PC-3 (cell line): Measurements from ENCODE around the gene SLMAP. TPM values are rescaled to one million over a fixed set of nuclear protein-coding genes. Genes with fewer than 3 reads are reported as not detected.

ENCODE experiments used
- ATAC-seq: fragments of 200-7000 bp; cut with Tn5 transposase; 2 replicates; pipeline ENCODE4 v1.9.1; 2020; ENCODE audit warnings: mild to moderate bottlenecking, moderate library complexity
- BruUV-seq: library from RNA; stranded (reverse); fragments of 400-500 nt; replicated peaks from 2 replicates; lab custom pipeline; 2021; lab: Mats Ljungman, UMichigan
- CTCF ChIA-PET: fragments of 300-600 bp; sonication (Branson Sonifier 250); formaldehyde crosslinking; loops from one replicate; lab custom pipeline; 2022; ENCODE audit warnings: antibody characterized with exemption; lab: Charles Lee
- POLR2A ChIA-PET: fragments of 300-600 bp; sonication (Branson Sonifier 250); formaldehyde crosslinking; loops from one replicate; lab custom pipeline; 2022; ENCODE audit warnings: antibody characterized with exemption; ENCODE audit not compliant: unreplicated experiment; lab: Charles Lee
- DNase-seq: peaks from one replicate; pipeline ENCODE4 v3.0.0-alpha.2; 2015
- H2AFZ ChIP-seq: fragments of 300-600 bp; sonication (generic); 2 replicates; pipeline ENCODE4 v1.6.0; 2016; ENCODE audit warnings: antibody characterized with exemption, low read length
- H3F3A ChIP-seq: fragments of 300-600 bp; sonication (generic); one replicate; pipeline ENCODE4 v1.6.0; 2017; ENCODE audit warnings: antibody characterized with exemption, low read length, control low read depth, mild to moderate bottlenecking; ENCODE audit not compliant: unreplicated experiment
- H3K27ac ChIP-seq: fragments of 300-600 bp; sonication (generic); 2 replicates; pipeline ENCODE4 v1.5.1; 2016; ENCODE audit warnings: mild to moderate bottlenecking, low read length
- H3K27me3 ChIP-seq: fragments of 300-600 bp; sonication (generic); 2 replicates; pipeline ENCODE4 v1.6.1; 2016; ENCODE audit warnings: low read length, mixed read lengths
- H3K36me3 ChIP-seq: fragments of 300-600 bp; sonication (generic); 2 replicates; pipeline ENCODE4 v1.6.1; 2016; ENCODE audit warnings: low read depth, mixed run types, low read length, mixed read lengths
- H3K4me1 ChIP-seq: fragments of 300-600 bp; sonication (generic); 2 replicates; pipeline ENCODE4 v1.5.1; 2016; ENCODE audit warnings: low read length; ENCODE audit not compliant: insufficient read depth
- H3K4me2 ChIP-seq: fragments of 300-600 bp; sonication (generic); 2 replicates; pipeline ENCODE4 v1.6.0; 2016; ENCODE audit warnings: low read length
- H3K4me3 ChIP-seq: fragments of 300-600 bp; sonication (generic); 2 replicates; pipeline ENCODE4 v1.5.1; 2016; ENCODE audit warnings: mild to moderate bottlenecking, low read length, mixed read lengths
- H3K79me2 ChIP-seq: fragments of 300-600 bp; sonication (generic); 2 replicates; pipeline ENCODE4 v1.6.1; 2017; ENCODE audit warnings: low read length, mixed read lengths
- H3K9ac ChIP-seq: fragments of 300-600 bp; sonication (generic); 2 replicates; pipeline ENCODE4 v1.6.0; 2016; ENCODE audit warnings: mild to moderate bottlenecking, low read length
- H3K9me2 ChIP-seq: fragments of 300-600 bp; sonication (generic); replicated peaks from 2 replicates; pipeline ENCODE4 v1.6.1; 2016; ENCODE audit warnings: mixed run types, low read length, mixed read lengths
- H3K9me3 ChIP-seq: fragments of 300-600 bp; sonication (generic); 2 replicates; pipeline ENCODE4 v1.6.1; 2016; ENCODE audit warnings: low read length, mixed read lengths
- H4K20me1 ChIP-seq: fragments of 300-600 bp; sonication (generic); 2 replicates; pipeline ENCODE4 v1.6.1; 2016; ENCODE audit warnings: low read length, mixed read lengths
- EZH2 ChIP-seq: fragments of 300-600 bp; sonication (generic); IDR thresholded peaks from one replicate; pipeline ENCODE4 v1.6.1; 2017; ENCODE audit warnings: antibody characterized with exemption, mild to moderate bottlenecking, low read length; ENCODE audit not compliant: unreplicated experiment
- EZH2phosphoT487 ChIP-seq: fragments of 300-600 bp; sonication (generic); IDR thresholded peaks from 2 replicates; pipeline ENCODE4 v1.6.1; 2018; ENCODE audit warnings: mild to moderate bottlenecking, antibody characterized with exemption, low read length, borderline replicate concordance
- intact Hi-C: fragments of 100-400 bp; cut with micrococcal nuclease; formaldehyde crosslinking; loops from 2 replicates; pipeline ENCODE4 v1.9.0; 2023
- total RNA-seq: library from RNA; depleted of rRNA; stranded (reverse); fragments of >200 nt; gene quantifications from 2 replicates; pipeline ENCODE4 v1.2.3, GENCODE V29; 2014
- TF ChIP-seq, protein P1 (sequence below): fragments of 300-600 bp; sonication (generic); conservative IDR thresholded peaks from 2 replicates; pipeline ENCODE4 v1.5.1; 2017; ENCODE audit warnings: antibody characterized with exemption, low read depth, mild to moderate bottlenecking, low read length

Gene SLMAP
- total RNA-seq, 1 experiment from 2014 or later: 60.0 TPM

DNA sequence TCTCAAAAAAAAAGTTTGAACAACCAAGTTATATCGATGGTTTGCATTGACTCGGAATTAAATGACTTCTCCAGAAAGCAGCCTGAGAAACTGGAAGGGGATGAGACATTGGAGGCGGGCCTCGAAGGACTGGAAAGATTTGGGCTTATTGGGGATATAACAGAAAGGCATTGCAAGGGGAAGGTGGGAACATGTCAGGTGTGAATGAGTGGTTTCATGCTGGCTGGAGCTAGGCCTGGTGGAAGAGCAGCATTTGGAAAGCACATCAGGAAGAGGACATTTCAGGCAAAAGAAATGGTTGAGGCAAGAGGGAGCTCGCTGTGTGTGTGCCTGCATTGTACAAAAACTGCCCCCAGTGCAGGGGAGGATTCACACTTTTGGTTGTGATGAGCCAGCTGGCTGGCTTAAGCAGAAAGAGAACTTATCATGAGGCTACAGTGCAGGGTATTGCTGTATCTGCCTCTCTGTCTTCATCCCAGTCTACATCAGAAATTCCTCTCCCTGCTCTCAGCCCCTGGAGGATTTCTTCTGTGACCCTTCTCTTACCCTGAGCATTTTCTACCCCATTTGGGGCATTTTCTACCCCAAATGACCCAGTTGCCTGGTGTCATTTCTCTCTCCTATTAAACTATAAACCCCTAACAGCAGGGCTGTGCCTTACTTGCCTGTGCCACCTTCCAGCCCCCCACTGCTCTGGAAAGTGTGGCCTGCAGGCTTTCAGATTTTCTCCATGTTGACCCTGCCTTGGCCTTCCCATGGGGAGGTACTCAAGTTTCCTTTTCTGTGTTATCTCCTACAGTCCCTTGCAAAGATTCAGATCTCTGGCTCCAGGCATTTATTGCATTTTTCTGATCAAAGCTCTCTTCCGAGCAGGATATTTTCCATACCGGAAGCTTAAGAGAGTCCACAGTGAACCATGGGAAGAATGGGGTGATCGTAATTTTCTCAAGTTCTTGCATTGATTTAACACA is 187.7 kb downstream of the SLMAP start:
- Histone ChIP-seq H3K9me3 (no peaks in the 10 kb centered on the region), H3K36me3 (peaks cover 3% of the 10 kb centered on the region; the same call in 1 of the 2 replicates), H3K79me2 (no peaks in the 10 kb centered on the region), H3F3A (no peaks in the 10 kb centered on the region), H3K4me1 (no peaks in the 10 kb centered on the region), H3K27me3 (no peaks in the 10 kb centered on the region), H3K4me2 (no peak overlapping the region), H3K4me3 (no peak overlapping the region), H3K9ac (no peak overlapping the region), H4K20me1 (no peaks in the 10 kb centered on the region), H3K27ac (no peak overlapping the region), H3K9me2 (no peaks in the 10 kb centered on the region), H2AFZ (no peak overlapping the region)
- ChIA-PET POLR2A (interaction anchor here (0.6 kb wide), 1 partner anchor 61 kb away, joined by 3 read pairs; no protein-coding TSS in a partner anchor), CTCF (no interaction called here)
- ATAC-seq (no peak; the same call in 1 of the 2 replicates), DNase-seq (no peak)
- intact Hi-C loops: no loop called here
- BruUV-seq: no TSS peak
- no peak for TF ChIP-seq EZH2
- no peak for TF ChIP-seq EZH2phosphoT487

DNA sequence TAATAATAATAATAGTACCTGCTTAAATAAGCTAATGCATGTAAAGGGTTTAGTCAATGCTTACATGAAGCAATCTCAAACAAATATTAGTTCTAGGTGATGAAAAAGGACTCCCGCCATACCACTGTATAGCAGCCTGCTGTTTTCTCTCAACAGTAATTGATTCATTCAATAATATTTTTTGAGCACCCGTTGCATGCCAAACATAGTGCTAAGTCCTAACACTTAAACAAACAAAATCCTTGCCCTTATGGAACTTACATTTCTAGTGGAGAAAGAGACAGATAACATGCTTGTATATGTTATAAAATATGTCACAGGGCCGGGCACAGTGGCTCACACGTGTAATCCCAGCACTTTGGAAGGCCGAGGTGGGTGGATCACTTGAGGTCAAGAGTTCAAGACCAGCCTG is 190.9 kb downstream of the SLMAP start:
- H3K4me3 ChIP-seq: no peak overlapping the region
- CTCF ChIA-PET: no interaction called here
- no peaks in the 10 kb centered on the region for H3K36me3 ChIP-seq
- H3K9ac ChIP-seq: no peak overlapping the region
- no peaks in the 10 kb centered on the region for H3K27me3 ChIP-seq
- BruUV-seq: no TSS peak
- no peak overlapping the region for H3K27ac ChIP-seq
- ATAC-seq (no peak), DNase-seq (no peak)
- peaks cover 21% of the 10 kb centered on the region for H3K4me1 ChIP-seq
- POLR2A ChIA-PET: no interaction called here
- no peaks in the 10 kb centered on the region for H3F3A ChIP-seq
- no peaks in the 10 kb centered on the region for H3K9me3 ChIP-seq
- no peak overlapping the region for H2AFZ ChIP-seq
- no peak overlapping the region for H3K4me2 ChIP-seq
- H3K9me2 ChIP-seq: no peaks in the 10 kb centered on the region
- TF ChIP-seq EZH2phosphoT487 (no peak), EZH2 (no peak)
- TF ChIP-seq, protein P1, sequence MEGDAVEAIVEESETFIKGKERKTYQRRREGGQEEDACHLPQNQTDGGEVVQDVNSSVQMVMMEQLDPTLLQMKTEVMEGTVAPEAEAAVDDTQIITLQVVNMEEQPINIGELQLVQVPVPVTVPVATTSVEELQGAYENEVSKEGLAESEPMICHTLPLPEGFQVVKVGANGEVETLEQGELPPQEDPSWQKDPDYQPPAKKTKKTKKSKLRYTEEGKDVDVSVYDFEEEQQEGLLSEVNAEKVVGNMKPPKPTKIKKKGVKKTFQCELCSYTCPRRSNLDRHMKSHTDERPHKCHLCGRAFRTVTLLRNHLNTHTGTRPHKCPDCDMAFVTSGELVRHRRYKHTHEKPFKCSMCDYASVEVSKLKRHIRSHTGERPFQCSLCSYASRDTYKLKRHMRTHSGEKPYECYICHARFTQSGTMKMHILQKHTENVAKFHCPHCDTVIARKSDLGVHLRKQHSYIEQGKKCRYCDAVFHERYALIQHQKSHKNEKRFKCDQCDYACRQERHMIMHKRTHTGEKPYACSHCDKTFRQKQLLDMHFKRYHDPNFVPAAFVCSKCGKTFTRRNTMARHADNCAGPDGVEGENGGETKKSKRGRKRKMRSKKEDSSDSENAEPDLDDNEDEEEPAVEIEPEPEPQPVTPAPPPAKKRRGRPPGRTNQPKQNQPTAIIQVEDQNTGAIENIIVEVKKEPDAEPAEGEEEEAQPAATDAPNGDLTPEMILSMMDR: no peak
- H4K20me1 ChIP-seq: no peaks in the 10 kb centered on the region
- intact Hi-C loops: no loop called here
- no peaks in the 10 kb centered on the region for H3K79me2 ChIP-seq

DNA sequence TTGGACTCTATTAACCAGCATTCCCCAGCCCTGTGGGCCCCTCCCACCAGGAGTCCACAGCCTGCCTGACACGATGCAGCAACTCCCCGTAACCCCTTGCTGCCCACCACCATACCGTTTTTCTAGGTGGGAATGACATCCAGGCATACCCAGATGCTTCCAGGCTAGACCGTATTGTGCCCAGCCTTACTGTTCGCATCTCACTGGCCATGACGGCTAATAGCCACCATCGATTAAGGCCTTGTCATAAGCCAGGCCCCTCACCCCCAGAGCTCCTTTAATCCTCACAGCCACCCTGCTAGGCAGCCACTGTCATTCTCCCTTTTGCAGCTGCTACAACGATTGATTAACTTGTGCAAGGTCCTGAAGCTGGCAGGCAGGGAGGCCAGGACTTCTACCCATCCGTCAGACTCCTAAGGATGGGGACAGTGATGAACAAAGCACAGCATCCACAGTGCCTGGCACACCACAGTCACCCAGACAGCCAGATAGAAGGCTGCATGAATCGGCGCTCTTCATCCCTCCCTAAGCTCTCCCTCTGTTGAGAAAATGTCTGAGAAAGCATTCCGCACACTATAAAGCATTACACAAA is 192.1 kb downstream of the SLMAP start:
- ChIA-PET CTCF (no interaction called here), POLR2A (no interaction called here)
- intact Hi-C loops: no loop called here

More for the DNA sequence above, 192.1 kb downstream of the SLMAP start:
- Histone ChIP-seq H3K27me3 (no peaks in the 10 kb centered on the region), H2AFZ (no peak overlapping the region), H3K4me1 (peaks cover 23% of the 10 kb centered on the region), H3K36me3 (no peaks in the 10 kb centered on the region), H3K9ac (no peak overlapping the region), H3K9me3 (no peaks in the 10 kb centered on the region), H3K4me2 (no peak overlapping the region), H3F3A (no peaks in the 10 kb centered on the region), H4K20me1 (no peaks in the 10 kb centered on the region), H3K27ac (no peak overlapping the region), H3K79me2 (no peaks in the 10 kb centered on the region), H3K4me3 (no peak overlapping the region), H3K9me2 (no peaks in the 10 kb centered on the region)
- TF ChIP-seq EZH2phosphoT487: no peak
- TF ChIP-seq, protein P1: no peak
- TF ChIP-seq EZH2: no peak
- ATAC-seq (no peak), DNase-seq (no peak)
- BruUV-seq: no TSS peak
